Lower leg skin (tissue), 3 donors: ENCODE data around the gene CPNE6.

Experiments
- POLR2A ChIP-seq, 2 donors: fragments of 450-650 bp; IDR thresholded peaks; one replicate each; pipeline ENCODE4 v1.6.1; 2016 to 2017; ENCODE audit warnings: antibody characterized with exemption in 2 of 2, mild to moderate bottlenecking in 1 of 2, moderate library complexity in 1 of 2
- TF ChIP-seq, protein P1 (sequence below), 3 donors: fragments of 450-650 bp; IDR thresholded peaks; one replicate each; pipeline ENCODE4 v1.5.1; 2016; ENCODE audit warnings: antibody characterized with exemption in 3 of 3, mild to moderate bottlenecking in 3 of 3, moderate library complexity in 2 of 3

DNA sequence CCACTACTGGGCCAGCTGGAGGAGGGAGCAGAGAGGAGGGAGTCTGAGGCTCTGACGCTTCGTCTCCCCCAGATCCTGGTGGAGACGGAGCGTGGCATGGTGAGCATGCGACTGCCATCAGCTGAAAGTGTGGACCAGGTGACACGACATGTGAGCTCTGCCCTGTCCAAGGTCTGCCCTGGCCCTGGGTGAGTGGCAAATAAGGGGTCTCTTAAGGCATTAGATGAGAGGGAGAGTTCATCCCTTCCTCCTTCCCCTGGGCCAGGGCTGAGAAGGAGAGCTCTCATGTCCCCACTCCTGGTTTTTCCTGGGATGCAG is 17.1 kb upstream of the CPNE6 start:
- no peak for TF ChIP-seq POLR2A (IDR thresholded peaks at IDR 0.05)
- TF ChIP-seq, protein P1, sequence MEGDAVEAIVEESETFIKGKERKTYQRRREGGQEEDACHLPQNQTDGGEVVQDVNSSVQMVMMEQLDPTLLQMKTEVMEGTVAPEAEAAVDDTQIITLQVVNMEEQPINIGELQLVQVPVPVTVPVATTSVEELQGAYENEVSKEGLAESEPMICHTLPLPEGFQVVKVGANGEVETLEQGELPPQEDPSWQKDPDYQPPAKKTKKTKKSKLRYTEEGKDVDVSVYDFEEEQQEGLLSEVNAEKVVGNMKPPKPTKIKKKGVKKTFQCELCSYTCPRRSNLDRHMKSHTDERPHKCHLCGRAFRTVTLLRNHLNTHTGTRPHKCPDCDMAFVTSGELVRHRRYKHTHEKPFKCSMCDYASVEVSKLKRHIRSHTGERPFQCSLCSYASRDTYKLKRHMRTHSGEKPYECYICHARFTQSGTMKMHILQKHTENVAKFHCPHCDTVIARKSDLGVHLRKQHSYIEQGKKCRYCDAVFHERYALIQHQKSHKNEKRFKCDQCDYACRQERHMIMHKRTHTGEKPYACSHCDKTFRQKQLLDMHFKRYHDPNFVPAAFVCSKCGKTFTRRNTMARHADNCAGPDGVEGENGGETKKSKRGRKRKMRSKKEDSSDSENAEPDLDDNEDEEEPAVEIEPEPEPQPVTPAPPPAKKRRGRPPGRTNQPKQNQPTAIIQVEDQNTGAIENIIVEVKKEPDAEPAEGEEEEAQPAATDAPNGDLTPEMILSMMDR (IDR thresholded peaks at IDR 0.05), result no peak
